H9 (cell line): ENCODE results near the gene ETF1. TPM values are rescaled to one million over a fixed set of nuclear protein-coding genes. Genes with fewer than 3 reads are reported as not detected.

Experiments
- DNase-seq: peaks from one replicate; pipeline ENCODE4 v3.0.0-alpha.2; 2017
- H2AFZ ChIP-seq: one replicate; pipeline ENCODE4 v1.6.1; 2013; ENCODE audit warnings: mild to moderate bottlenecking, low read length, control low read depth, moderate library complexity
- H2AK5ac ChIP-seq: 2 replicates; pipeline ENCODE4 v1.6.1; 2013; ENCODE audit warnings: low read length, control low read depth, mixed read lengths; ENCODE audit not compliant: insufficient read length
- H2BK120ac ChIP-seq: one replicate; pipeline ENCODE4 v1.6.1; 2013; ENCODE audit warnings: low read depth, mild to moderate bottlenecking, low read length, control low read depth, inconsistent platforms; ENCODE audit not compliant: poor library complexity, severe bottlenecking
- H2BK12ac ChIP-seq: 2 replicates; pipeline ENCODE4 v1.6.1; 2013; ENCODE audit warnings: low read length, control low read depth, mixed read lengths, low read depth; ENCODE audit not compliant: insufficient read length
- H2BK15ac ChIP-seq: 2 replicates; pipeline ENCODE4 v1.6.1; 2013; ENCODE audit warnings: low read depth, low read length, control low read depth
- H2BK20ac ChIP-seq: one replicate; pipeline ENCODE4 v1.6.1; 2013; ENCODE audit warnings: low read depth, mild to moderate bottlenecking, low read length, control low read depth, inconsistent platforms; ENCODE audit not compliant: poor library complexity, severe bottlenecking
- H2BK5ac ChIP-seq: 2 replicates; pipeline ENCODE4 v1.6.1; 2013; ENCODE audit warnings: low read length, control low read depth, mixed read lengths; ENCODE audit not compliant: insufficient read length
- H3K14ac ChIP-seq: 2 replicates; pipeline ENCODE4 v1.6.1; 2013; ENCODE audit warnings: low read length, control low read depth; ENCODE audit not compliant: insufficient read depth
- H3K18ac ChIP-seq: 2 replicates; pipeline ENCODE4 v1.6.1; 2013; ENCODE audit warnings: low read depth, mild to moderate bottlenecking, mixed read lengths, low read length, control low read depth; ENCODE audit not compliant: insufficient read length
- H3K23ac ChIP-seq: 2 replicates; pipeline ENCODE4 v1.6.1; 2013; ENCODE audit warnings: low read length, control low read depth, mixed read lengths, low read depth; ENCODE audit not compliant: insufficient read length
- H3K23me2 ChIP-seq: 2 replicates; pipeline ENCODE4 v1.6.1; 2013; ENCODE audit warnings: low read depth, mild to moderate bottlenecking, mixed read lengths, low read length, control low read depth; ENCODE audit not compliant: insufficient read length, poor library complexity, severe bottlenecking
- H3K27ac ChIP-seq: 2 replicates; pipeline ENCODE4 v1.5.1; 2013; ENCODE audit warnings: low read length, control low read depth, mixed read lengths, low read depth; ENCODE audit not compliant: insufficient read length
- H3K27me3 ChIP-seq: 2 replicates; pipeline ENCODE4 v1.6.1; 2013; ENCODE audit warnings: low read length, control low read depth, inconsistent platforms; ENCODE audit not compliant: insufficient read depth
- H3K4ac ChIP-seq: 2 replicates; pipeline ENCODE4 v1.6.1; 2013; ENCODE audit warnings: low read depth, mild to moderate bottlenecking, control low read depth, inconsistent platforms, low read length, moderate library complexity
- H3K4me1 ChIP-seq: 2 replicates; pipeline ENCODE4 v1.6.1; 2013; ENCODE audit warnings: low read length, control low read depth, inconsistent platforms; ENCODE audit not compliant: insufficient read depth
- H3K4me2 ChIP-seq: 2 replicates; pipeline ENCODE4 v1.6.1; 2013; ENCODE audit warnings: low read length, control low read depth, mixed read lengths; ENCODE audit not compliant: insufficient read length, insufficient read depth
- H3K56ac ChIP-seq: 2 replicates; pipeline ENCODE4 v1.6.1; 2013; ENCODE audit warnings: low read depth, mild to moderate bottlenecking, mixed read lengths, low read length, control low read depth; ENCODE audit not compliant: insufficient read length
- H3K79me1 ChIP-seq: 2 replicates; pipeline ENCODE4 v1.6.1; 2013; ENCODE audit warnings: low read depth, mild to moderate bottlenecking, moderate library complexity, low read length, control low read depth, inconsistent platforms; ENCODE audit not compliant: insufficient read depth, poor library complexity, severe bottlenecking
- H3K79me2 ChIP-seq: 2 replicates; pipeline ENCODE4 v1.6.1; 2013; ENCODE audit warnings: low read length, control low read depth, inconsistent platforms; ENCODE audit not compliant: insufficient read depth
- H3K9ac ChIP-seq: 2 replicates; pipeline ENCODE4 v1.6.1; 2013; ENCODE audit warnings: low read length, control low read depth, mixed read lengths; ENCODE audit not compliant: insufficient read length; ENCODE audit errors: extremely low read depth
- H3K9me3 ChIP-seq: one replicate; pipeline ENCODE4 v1.6.1; 2013; ENCODE audit warnings: low read depth, low read length, inconsistent platforms; ENCODE audit not compliant: control insufficient read depth
- H3T11ph ChIP-seq: one replicate; pipeline ENCODE4 v1.6.1; 2013; ENCODE audit warnings: mild to moderate bottlenecking, low read length, control low read depth, inconsistent platforms
- H4K20me1 ChIP-seq: one replicate; pipeline ENCODE4 v1.6.1; 2013; ENCODE audit not compliant: control insufficient read depth, insufficient read length, insufficient read depth
- H4K5ac ChIP-seq: 2 replicates; pipeline ENCODE4 v1.6.1; 2013; ENCODE audit warnings: low read depth, mild to moderate bottlenecking, mixed read lengths, low read length, control low read depth; ENCODE audit not compliant: insufficient read length
- H4K8ac ChIP-seq: replicated peaks from 2 replicates; pipeline ENCODE4 v1.6.1; 2013; ENCODE audit warnings: low read length, control low read depth, mixed read lengths, low read depth; ENCODE audit not compliant: insufficient read length
- H4K91ac ChIP-seq: 2 replicates; pipeline ENCODE4 v1.6.1; 2013; ENCODE audit warnings: low read depth, mild to moderate bottlenecking, moderate library complexity, mixed read lengths, low read length, control low read depth; ENCODE audit not compliant: insufficient read length
- H3K27ac Mint-ChIP-seq, 3 experiments: 2 replicates in 2 of 3; 3 replicates in 1 of 3; pipeline ENCODE4 v1.8.0; 2020 to 2021; ENCODE audit warnings: mixed read lengths in 3 of 3, mild to moderate bottlenecking in 1 of 3, moderate library complexity in 1 of 3
- H3K27me3 Mint-ChIP-seq: 2 replicates; pipeline ENCODE4 v1.8.0; 2021; ENCODE audit warnings: low read depth, mild to moderate bottlenecking, moderate library complexity, mixed read lengths
- H3K36me3 Mint-ChIP-seq, 3 experiments: 2 replicates in 2 of 3; 3 replicates in 1 of 3; pipeline ENCODE4 v1.8.0; 2020 to 2021; ENCODE audit warnings: low read depth in 3 of 3, mixed read lengths in 3 of 3; ENCODE audit not compliant: insufficient read depth in 1 of 3
- H3K4me1 Mint-ChIP-seq, 2 experiments: 2 replicates each; pipeline ENCODE4 v1.8.0; 2020; ENCODE audit warnings: mixed read lengths in 2 of 2
- H3K4me3 Mint-ChIP-seq, 2 experiments: 2 replicates in 1 of 2; 3 replicates in 1 of 2; pipeline ENCODE4 v1.8.0; 2020 to 2021; ENCODE audit warnings: mild to moderate bottlenecking in 2 of 2, mixed read lengths in 2 of 2, moderate library complexity in 1 of 2
- H3K9me3 Mint-ChIP-seq, 2 experiments: 2 replicates in 1 of 2; 3 replicates in 1 of 2; pipeline ENCODE4 v1.8.0; 2020; ENCODE audit warnings: mild to moderate bottlenecking in 2 of 2, mixed read lengths in 2 of 2, moderate library complexity in 1 of 2
- CTCF ChIP-seq: fragments of 200-600 bp; sonication (generic); conservative IDR thresholded peaks from 3 replicates; pipeline ENCODE4 v1.8.0; 2021; ENCODE audit warnings: antibody characterized with exemption, mild to moderate bottlenecking
- WGBS: extraction: QIAGEN DNeasy Blood & Tissue Kit; methylation state at CpG from one replicate; pipeline ENCODE4 v1.1.7; 2013; ENCODE audit warnings: missing lambda C conversion rate, low lambda C conversion rate, mixed read lengths; ENCODE audit not compliant: insufficient read length; ENCODE audit errors: extremely low coverage; 5-methylcytosine and 5-hydroxymethylcytosine counted together
- total RNA-seq: library from RNA; stranded (reverse); gene quantifications from 2 replicates; pipeline ENCODE4 v1.2.1, GENCODE V29; 2021

The ETF1 gene
- total RNA-seq, 1 experiment from 2014 or later, result 175 TPM

GRCh38 chr5:138529812-138530211, 13.2 kb downstream of the ETF1 start:
- Histone ChIP-seq H4K20me1 (no peaks in the 10 kb centered on the region), H4K8ac (no peak overlapping the region), H3K4ac (no peak overlapping the region), H2BK120ac (no peak overlapping the region), H3K9me3 (no peaks in the 10 kb centered on the region), H3K9ac (no peak overlapping the region), H3K4me2 (no peak overlapping the region), H2BK12ac (no peak overlapping the region), H2BK15ac (no peak overlapping the region), H3K23me2 (no peaks in the 10 kb centered on the region), H3K4me1 (no peaks in the 10 kb centered on the region; the same call in 1 of the 2 replicates), H4K5ac (no peak overlapping the region), H3K79me2 (peaks cover 62% of the 10 kb centered on the region), H2AK5ac (no peak overlapping the region), H3T11ph (no peak overlapping the region), H2BK20ac (no peak overlapping the region), H2AFZ (no peak overlapping the region), H3K79me1 (no peaks in the 10 kb centered on the region), H2BK5ac (no peak overlapping the region), H3K14ac (no peak overlapping the region), H4K91ac (no peak overlapping the region), H3K27me3 (no peaks in the 10 kb centered on the region), H3K23ac (no peak overlapping the region), H3K56ac (no peak overlapping the region), H3K18ac (no peak overlapping the region), H3K27ac (no peak overlapping the region)
- no peaks in the 10 kb centered on the region for H3K9me3 Mint-ChIP-seq
- peaks cover 28 to 42% (median 34%) of the 10 kb centered on the region in 3 experiments; a peak in 6 of 7 replicates for H3K36me3 Mint-ChIP-seq
- no peak overlapping the region; a peak in 1 of 5 replicates for H3K4me3 Mint-ChIP-seq
- WGBS, result no CpG with 5 or more reads among the region's 8 CpGs
- H3K27ac Mint-ChIP-seq, result peak overlapping the region; percentile 52 to 81 (median 79); a peak in 5 of 7 replicates
- peaks cover 18% of the 10 kb centered on the region in 2 experiments for H3K4me1 Mint-ChIP-seq
- no peaks in the 10 kb centered on the region for H3K27me3 Mint-ChIP-seq
- TF ChIP-seq CTCF, result no peak
- no peak for DNase-seq
